Measurements from ENCODE around the gene SLC22A25.

GRCh38 chr11:63227521-63228107 lies 15.8 kb downstream of the SLC22A25 start:
- no peak for TF ChIP-seq POLR2A (IDR thresholded peaks at IDR 0.05; ENCODE audit: low read length)
- TF ChIP-seq CTCF (IDR thresholded peaks at IDR 0.05): no peak
- no peak for TF ChIP-seq RCOR1 (IDR thresholded peaks at IDR 0.05; ENCODE audit: low read depth, low read length)
- no peak for TF ChIP-seq PBX3 (IDR thresholded peaks at IDR 0.05)
- TF ChIP-seq SREBF2 (IDR thresholded peaks at IDR 0.05): no peak
- no peak for TF ChIP-seq KDM1A (IDR thresholded peaks at IDR 0.05; ENCODE audit: low read depth)

Measured in A549 (cell line).